DMS 273 (cell line): ENCODE data around the gene SLC23A3.

Experiments used
- DNase-seq: peaks from one replicate; lab custom pipeline; 2025; ENCODE audit not compliant: unreplicated experiment; lab: John Stamatoyannopoulos, UW

Gene SLC23A3

DNA sequence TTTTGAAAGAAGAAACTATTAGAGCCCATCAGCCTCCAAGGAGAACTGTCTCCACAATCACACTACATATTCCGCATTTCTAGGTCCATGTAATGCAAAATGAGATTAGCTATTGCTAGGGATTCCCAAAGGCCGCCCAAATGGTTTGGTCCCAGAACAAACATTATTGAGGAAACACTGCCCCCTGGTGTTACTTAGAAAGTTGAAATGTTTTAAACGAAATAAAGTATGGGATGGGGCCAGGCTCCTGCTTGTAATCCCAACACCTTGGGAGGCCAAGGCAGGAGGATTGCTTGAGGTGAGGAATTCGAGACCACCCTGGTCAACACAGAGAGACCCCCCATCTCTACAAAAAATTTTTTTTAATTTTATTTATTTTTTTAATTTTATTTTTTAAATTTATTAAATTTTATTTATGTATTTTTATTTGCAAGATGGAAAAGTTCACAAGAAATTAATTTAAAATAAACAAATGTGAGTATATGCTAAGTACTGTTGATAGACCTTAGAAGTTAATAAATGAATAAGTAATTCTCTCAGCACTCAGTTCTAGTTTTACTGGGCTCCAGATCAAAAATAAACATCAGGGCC is 14.7 kb downstream of the SLC23A3 start:
- peak; percentile 92 for DNase-seq

DNA sequence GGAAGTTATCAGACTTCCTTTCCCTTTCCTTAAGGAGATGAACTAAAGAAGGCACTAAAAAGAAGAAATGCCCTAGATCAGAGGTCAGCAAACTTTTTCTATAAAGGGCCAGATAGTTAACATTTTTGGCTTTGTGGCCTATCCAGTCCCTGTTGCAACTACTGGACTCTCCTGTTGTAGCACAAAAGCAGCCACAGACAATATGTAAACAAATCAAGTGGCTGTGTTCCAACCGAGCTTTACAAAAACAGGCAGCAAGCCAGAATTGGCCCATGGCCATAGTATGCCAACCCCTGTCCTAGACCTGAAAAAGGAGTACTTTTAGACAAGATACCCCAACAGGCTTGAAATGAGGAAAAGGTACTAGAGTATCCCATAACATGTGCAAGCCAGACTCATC is 20.2 kb downstream of the SLC23A3 start:
- DNase-seq = peak; percentile 36

DNA sequence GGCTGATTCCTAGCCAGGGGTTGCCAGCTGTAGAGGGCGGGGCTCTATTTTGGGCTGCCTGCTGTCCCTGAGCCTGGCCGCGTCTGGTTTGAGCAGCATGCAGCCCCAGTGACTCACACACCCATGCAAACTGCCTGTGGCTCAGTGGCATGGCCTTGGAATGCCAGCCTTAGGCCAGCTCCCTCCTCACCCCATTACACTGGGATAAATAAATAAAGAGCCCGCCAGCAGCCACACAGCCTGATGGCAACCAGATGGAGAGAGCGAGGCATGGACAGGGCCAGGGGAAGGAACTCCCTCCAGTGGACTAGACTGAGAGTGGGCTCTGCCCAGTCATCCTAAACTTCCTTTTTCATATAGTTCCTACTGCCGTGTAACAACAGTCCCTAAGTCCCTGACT is 27.5 kb downstream of the SLC23A3 start:
- DNase-seq = peak; percentile 60

DNA sequence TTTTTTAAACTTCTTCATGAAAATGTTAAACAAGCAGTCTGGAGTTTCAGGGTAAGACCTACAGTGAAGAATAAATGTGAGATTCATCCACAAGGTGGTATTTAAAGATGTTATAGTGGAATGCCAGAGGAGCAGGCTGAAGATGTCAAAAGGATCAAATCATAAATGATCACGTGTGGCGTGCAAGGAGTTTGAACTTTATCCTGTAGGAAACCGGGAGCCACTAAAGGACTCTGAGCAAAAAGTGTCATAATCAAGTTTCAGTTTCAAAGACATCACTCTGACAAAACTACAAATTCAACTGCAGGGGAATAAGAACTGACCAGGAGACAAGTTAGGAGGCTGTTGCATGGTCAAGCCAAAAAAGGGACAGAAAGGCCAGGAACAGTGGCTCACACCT is 29.1 kb downstream of the SLC23A3 start:
- DNase-seq = no peak

DNA sequence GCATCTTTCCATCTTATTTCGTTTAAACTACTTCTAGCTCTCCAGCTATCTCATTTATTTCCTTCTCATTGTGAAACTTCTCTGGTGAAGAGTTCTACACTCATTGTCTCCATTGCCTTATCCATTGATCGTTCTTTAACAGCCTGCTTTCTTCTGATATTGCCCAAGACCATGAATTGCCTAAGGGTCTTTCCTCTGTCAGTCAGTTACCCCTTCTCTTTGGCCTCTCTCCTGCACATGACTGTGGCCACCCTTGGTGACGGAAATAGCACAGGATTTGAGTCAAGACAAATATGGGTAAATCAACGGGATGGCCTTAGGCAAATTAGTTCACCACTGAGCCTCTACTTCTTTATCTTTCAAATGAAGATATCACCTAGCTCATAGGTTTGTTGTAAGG is 35.9 kb downstream of the SLC23A3 start:
- no peak for DNase-seq

DNA sequence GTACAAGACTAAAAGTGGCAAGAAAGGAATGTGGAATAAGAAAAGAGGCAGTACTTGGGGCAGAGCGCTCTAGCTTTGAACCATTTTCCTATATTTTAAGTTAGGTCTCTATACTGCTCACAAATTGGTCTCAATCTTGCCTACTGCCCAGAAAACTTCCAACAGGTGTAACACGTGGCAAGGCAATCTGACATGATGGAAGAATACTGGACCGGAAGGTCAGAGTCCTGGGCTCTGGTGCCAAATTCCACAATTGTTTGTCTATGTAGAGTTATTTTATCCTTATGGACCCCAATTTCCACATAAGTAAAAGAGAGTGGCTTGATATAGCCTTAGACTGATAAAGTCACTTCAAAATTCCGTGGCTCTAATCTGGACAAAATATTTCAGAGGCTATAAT is 38.1 kb downstream of the SLC23A3 start:
- DNase-seq = no peak

DNA sequence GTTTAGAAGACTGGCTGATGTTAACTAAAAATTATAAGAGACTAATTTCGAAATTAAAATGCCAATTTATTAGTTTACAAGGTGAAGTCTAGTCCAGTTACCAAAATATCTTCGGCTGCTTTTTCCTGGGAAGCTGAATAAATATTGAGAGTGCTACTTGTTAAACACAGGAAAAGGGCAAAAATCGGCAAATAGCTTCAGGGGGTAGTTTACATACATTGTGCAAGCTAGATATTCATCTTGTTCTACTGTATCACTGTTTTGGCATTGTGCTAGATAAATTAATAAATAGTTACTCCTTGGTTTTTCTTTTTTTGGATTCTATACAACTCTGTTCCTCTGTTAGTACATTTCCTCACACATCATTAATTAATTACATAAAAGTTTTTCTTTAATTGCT is 38.5 kb downstream of the SLC23A3 start:
- DNase-seq = no peak

DNA sequence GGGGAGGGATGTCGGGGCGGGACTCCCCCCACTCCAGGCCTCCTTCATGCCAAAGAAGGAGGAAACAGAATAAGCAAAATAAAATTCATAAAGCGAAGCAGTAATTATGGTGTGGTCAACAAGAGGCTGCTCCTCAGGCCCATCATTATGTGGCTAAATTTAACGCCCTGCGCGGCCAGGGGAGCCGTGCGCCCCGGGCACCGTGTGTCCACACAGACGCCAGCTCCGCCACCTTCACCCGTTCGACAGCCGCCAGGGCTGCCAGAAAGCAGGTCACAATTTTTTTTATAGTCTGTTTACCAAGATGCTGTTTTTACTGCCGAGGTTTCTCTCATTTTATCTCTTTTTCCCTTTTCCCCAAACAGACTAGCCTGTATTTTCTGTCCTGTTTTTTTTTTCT is 40.2 kb downstream of the SLC23A3 start:
- no peak for DNase-seq

DNA sequence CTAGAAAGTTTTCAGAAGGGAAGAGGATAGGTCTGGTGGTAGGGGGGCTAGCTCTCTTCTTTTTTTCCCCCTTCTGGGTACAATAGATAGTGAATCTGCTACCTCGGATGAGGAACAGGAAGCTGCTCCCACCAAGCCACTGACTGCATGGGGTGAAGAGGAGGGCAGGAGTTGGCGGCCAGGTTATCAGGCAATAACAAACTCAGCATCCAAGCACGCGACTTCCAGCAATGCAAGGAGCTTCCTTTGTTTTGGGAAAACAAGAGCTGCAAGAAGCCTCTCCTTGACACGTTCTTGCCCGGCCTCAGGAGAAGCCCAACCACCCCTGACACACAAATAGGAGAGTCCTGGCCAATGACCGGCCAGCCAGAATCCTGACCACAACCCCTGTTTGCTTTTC is 41.4 kb downstream of the SLC23A3 start:
- DNase-seq = no peak

DNA sequence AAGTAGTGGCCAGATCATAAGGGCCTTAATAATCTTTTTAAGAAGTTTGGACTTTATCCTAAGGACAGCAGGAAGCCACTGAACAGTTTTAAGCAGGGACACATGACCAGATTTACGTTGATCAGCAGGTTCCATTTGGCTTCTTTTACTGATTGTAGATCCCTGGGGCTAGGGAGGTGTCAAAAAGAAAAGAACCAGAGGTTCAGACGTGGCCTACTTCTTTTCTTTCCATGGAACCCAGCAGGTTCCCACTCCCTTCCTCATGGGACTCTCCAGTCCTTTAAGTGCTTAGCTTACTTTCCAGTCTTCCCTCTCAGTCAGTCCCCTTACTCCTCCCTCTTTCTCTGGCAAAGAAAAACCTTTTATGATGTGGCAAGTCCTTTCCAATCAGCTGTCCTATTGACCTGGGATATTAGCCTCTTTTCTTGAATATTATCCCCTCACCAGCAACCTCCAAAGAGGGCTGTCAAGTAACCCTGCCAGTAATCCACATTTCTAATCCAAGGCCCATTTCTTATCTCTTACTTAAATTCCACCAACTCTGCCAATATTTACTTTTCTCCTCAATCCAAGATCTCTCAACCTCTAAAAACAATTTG is 42.7 kb downstream of the SLC23A3 start:
- no peak for DNase-seq

DNA sequence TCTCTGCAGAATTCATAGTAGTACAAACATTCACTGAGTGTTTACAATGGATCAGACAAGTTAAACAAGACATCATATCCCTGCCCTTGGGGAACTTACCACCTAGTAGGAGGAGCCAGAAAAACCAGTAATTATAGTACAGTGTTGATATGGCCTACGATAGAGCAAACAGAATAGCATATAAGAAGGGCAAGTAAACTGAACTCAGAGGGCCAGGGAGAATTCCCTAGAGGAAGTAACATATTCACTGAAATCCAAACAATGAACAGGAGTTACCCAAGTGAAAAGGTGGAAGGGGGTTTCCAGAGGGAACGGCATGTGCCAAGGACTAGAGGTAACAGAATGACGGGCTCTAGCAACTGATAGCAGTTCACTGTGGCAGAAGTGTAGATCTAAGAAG is 43.3 kb downstream of the SLC23A3 start:
- no peak for DNase-seq

DNA sequence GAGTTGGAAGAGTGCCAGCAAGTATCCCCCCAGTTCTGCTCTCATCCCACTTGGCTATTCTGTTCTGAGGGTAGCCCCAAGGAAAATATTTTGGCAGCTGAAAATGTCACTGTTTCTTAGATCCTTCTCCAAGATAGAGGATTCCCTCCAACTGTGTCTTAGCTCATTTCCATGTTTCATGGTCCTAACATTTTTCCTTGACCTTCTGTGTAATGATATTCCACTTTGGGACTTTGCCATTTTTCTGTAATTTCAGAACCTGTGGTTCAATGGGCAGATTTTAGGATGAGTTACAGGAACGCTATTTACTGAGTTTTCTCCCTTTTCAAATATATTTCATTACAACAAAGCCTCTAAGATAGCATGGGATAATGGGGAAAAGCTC is 44.0 kb downstream of the SLC23A3 start:
- no peak for DNase-seq

DNA sequence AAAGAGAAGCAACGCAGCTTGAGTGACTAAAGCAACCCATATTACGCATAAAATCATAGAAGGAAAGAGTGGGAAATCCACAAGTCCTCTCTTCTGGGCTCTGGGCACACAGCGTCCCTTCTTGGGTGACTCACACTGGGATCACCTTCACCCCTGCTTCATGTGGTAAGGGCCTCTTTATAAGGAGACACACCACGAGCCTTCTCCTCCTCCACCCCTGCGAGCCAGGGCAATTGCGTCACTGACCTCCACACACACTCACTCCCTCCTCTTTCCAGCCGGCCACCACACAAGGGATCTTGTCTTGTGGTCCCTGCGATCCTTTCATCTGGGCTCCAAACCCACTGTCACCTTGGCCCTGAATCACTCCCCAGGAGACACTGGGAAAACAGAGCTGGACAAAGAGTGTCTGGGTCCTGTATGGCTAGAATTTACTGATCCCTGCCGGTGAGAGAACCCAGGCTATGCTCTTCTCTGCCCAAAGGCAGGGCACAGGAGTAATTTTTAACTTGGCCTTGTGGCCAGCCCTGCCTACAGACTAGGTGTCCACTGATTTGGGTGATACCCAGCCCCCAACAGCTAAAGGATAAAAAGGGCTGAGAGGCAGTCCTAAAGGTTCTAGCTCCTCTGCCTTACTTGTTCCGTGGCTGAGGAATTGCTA is 44.5 kb downstream of the SLC23A3 start:
- DNase-seq = no peak

DNA sequence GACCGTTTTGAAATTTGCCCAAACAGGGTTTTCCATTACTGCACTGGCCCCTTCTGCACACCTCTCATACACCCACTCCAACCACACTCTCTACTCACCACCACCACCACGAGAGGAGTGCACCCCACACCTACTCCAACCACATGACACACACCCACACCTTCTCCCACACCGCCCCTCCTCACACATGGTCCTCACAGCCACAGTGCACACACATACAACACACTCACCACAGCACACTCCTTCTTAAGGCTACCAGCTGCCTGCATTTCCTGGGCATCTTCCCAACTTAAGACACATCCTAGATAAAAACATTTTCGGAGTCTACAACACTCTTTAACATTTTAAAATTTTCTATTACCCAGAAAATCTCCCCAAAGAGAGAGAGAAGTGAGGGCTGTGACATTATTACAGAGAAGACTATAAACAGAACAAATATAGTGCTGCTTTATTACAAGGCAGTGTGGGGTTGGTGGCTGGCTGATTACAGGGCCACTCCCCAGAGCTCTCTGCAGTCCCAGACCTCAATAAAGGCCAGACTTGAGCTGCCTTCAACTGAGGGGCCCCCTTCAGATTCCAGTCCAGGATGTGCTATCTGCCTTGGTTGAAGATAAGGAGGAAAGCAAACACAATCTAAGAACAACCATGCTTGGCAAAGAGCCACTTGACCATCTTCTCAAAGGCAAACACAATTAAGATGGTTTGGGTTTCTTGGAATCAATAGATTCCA is 45.3 kb downstream of the SLC23A3 start:
- no peak for DNase-seq

DNA sequence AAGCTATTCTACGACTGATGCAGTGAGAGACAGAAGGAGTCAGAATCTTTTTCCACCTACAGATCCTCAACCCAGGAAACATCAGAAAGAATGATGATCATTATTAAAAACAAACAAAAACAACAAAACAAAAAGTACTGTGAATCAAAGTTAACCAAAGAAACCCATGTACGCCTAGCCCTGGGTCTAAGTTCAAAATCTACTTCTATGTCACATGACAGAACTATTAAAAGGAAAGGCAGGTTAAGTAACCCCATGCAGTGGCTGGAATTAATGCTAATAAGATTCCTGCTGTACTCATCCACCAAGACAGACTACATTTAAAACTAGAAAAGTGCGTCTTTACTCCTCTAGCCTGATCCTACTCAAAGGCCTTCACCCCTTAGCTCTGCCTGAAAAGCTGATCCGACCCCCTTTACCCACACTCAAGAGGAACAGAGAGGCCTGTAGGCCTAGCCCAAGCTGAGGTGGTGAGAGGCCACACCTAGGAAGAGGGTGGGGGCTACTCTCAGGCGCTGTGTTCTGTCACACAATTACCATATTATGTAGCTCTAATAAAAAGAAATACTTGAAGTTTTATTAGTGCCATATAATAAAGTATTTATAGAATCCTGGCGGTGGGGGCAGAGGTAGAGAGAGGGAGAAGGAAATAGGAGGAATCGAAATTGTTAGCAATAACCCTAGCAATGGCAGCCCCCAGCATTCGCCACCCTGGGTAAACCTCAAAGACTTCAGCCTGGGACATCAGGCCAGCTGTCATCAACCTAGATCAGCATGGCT is 46.3 kb downstream of the SLC23A3 start:
- no peak for DNase-seq

DNA sequence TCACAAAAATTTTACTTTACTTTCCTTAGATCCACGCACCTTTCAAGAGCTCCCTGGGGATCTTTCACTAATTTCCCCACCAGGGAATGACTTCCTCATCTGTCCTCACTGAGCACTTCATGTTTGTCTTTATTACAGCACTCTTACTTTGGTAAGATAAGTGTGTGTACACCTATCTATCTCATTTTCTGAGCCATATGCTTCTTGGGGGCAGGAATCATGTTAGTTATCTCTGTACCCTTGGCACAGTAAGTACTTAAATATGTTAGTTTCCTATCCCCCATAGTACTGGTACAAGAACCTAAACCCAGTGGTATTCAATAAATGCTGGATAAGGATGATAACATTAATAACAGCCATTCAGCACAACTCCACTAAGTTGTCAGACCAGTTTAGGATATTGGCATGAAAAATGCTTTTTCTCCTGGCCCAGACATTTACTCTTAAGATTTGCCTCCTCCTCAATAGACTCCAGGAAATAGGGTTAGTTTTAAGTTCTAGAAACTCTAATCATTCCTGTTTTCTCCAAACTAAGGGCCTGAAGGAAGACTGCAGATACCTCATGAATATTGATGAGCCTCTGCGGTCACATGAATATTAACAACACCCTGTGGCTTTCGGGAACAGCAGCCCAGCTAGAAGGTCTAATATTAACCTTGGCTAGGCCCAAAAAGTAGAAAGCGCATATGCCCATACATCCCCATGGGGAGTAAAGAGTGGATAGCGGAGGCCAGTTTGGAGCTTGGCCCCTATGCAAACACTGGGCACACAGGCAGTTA is 47.4 kb downstream of the SLC23A3 start:
- DNase-seq = peak; percentile 77

DNA sequence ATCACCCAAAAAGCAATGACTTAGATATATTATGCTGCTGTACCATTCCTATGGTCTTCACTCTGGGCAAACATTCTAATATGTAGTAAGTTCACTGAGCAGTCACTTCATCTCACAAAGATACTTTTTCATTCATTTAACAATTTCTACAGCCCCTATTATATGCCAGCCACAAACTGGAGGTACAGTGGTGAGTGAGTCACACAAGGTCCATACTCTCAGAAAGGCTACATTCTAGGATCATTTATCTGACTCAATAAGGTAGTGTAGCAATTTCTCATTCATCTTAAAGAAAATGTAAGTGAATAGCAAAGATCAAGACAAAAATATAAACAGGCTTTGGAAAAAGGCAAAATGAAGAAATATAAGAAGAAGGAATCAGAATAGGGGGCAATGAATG is 49.7 kb downstream of the SLC23A3 start:
- no peak for DNase-seq

DNA sequence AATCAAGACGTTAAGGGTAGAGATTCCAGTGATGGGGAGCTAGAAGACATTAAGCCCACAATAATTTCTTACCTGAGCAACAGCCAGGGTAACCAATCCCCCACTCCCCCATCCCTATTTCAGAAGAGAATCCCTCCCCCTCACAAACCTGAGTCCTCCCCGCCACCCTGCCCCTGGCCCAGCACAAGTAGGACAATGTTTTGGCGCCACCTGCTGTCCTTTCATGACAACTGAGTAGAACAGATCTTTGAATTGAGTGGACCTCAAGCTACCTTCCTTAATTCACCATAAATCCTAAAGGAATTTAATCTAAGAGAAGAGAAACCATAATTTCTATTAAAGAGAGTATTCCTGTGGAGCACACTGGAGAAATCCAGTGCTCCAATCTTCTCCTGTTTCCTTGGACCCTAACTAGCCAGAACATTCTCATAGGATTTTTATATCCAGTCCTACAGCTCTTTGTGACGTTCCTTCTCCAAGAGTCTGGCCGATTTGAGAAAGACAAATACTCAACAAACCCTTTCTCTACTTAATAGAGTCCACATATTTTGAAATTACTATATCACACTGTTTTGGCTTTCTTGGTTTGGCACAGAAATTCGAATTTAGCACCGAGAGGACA is 50.3 kb downstream of the SLC23A3 start:
- peak; percentile 83 for DNase-seq

DNA sequence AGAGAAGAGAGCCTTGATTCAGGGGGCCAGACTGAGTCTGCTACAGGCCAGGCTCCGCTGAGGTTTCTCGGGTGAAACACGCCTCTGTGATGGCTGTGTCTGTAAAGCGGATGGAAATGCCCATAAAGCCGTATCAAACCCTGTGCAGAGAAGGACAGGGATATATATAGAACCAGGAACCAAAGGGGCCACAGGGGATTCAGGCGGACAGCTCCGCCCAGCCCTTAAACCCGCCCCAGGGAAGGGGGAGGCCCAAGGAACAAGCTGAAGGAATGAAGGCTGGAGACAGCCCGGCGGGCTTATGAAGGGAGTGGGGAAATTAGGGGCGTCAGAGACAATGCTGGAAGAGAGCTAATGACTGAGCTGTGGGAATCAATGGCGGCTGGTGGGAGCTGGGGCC is 51.3 kb downstream of the SLC23A3 start:
- no peak for DNase-seq
